Testis (tissue), 3 donors: ENCODE measurements around the gene TEX11. TPM values are rescaled to one million over a fixed set of nuclear protein-coding genes. Genes with fewer than 3 reads are reported as not detected.
"Not testable (repeated sequence)": the region's sequence is repeated elsewhere in the genome, so short reads cannot be mapped to it uniquely, and the experiment has no call there.

Experiments
- DNase-seq: peaks from one replicate; pipeline ENCODE4 v3.0.0-alpha.2; 2019
- H3K27ac ChIP-seq, 2 donors: fragments of 200-600 bp; sonication (generic); one replicate each; pipeline ENCODE4 v1.5.1; 2019
- H3K27me3 ChIP-seq: fragments of 200-600 bp; sonication (generic); one replicate; pipeline ENCODE4 v1.5.1; 2019
- H3K36me3 ChIP-seq: fragments of 200-600 bp; sonication (generic); one replicate; pipeline ENCODE4 v1.5.1; 2017; ENCODE audit warnings: low read depth; ENCODE audit errors: missing control alignments
- H3K4me1 ChIP-seq: fragments of 200-600 bp; sonication (generic); one replicate; pipeline ENCODE4 v1.5.1; 2019
- H3K4me3 ChIP-seq, 2 donors: fragments of 200-600 bp; sonication (generic); one replicate each; pipeline ENCODE4 v1.5.1; 2017 to 2019
- H3K9me3 ChIP-seq: fragments of 200-600 bp; sonication (generic); one replicate; pipeline ENCODE4 v1.5.1; 2017
- CTCF ChIP-seq, 3 experiments: fragments of 450-650 bp in 2 of 3; fragments of 200-600 bp in 1 of 3; sonication (generic) in 1 of 3; IDR thresholded peaks; one replicate each; pipeline ENCODE4 v1.5.1; 2016 to 2019; ENCODE audit warnings: antibody characterized with exemption in 3 of 3, mild to moderate bottlenecking in 2 of 3, moderate library complexity in 1 of 3
- POLR2A ChIP-seq: fragments of 450-650 bp; IDR thresholded peaks from one replicate; pipeline ENCODE4 v1.6.1; 2017; ENCODE audit warnings: antibody characterized with exemption, mild to moderate bottlenecking, moderate library complexity
- WGBS, 2 donors: methylation state at CpG; one replicate each; pipeline ENCODE4 v1.1.5; 2018; 5-methylcytosine and 5-hydroxymethylcytosine counted together
- intact Hi-C: fragments of 100-400 bp; cut with DNase I; formaldehyde crosslinking; loops from one replicate; pipeline ENCODE4 v1.15.1; 2023; ENCODE audit warnings: low total_unique reads
- polyA plus RNA-seq: library from polyadenylated mRNA; stranded (reverse); fragments of 350-450 nt; fragmentation: Illumina TruSeq; extraction: RNeasy Lipid Tissue Mini Kit (QIAGEN cat#74804); gene quantifications from one replicate; pipeline ENCODE4 v1.2.3, GENCODE V29; 2014; ENCODE audit warnings: low read depth, low replicate concordance; ENCODE audit not compliant: insufficient read depth
- total RNA-seq, 2 donors: library from RNA; depleted of rRNA; stranded (reverse); fragments of >200 nt; gene quantifications; one replicate each; pipeline ENCODE4 v1.2.3, GENCODE V29; 2016

Gene TEX11
- total and polyA plus RNA-seq, 3 donors from 2014 or later: 7.1 to 17.0 (median 12.6) TPM

- Histone ChIP-seq H3K4me1 (no peaks in the 10 kb centered on the region), H3K27me3 (no peaks in the 10 kb centered on the region), H3K9me3 (no peaks in the 10 kb centered on the region), H3K4me3 (no peak overlapping the region), H3K27ac (no peak overlapping the region), H3K36me3 (no peaks in the 10 kb centered on the region)
- no peak for DNase-seq
- no peak for TF ChIP-seq POLR2A
- TF ChIP-seq CTCF (IDR thresholded peaks at IDR 0.05): no peak
- WGBS, 2 donors: 77% methylated on average over 5 of the region's 5 CpGs; no CpG with 5 or more reads in 1 of the 2 donors
- intact Hi-C loops: no loop called here
Observed at GRCh38 chrX:70613295-70613694, 295.2 kb downstream of the TEX11 start.

GRCh38 chrX:70605352-70605751 lies 303.2 kb downstream of the TEX11 start:
- intact Hi-C loops: no loop called here
- DNase-seq: no peak
- TF ChIP-seq CTCF (IDR thresholded peaks at IDR 0.05): no peak
- no peak for TF ChIP-seq POLR2A
- Histone ChIP-seq H3K4me1 (no peaks in the 10 kb centered on the region), H3K9me3 (no peaks in the 10 kb centered on the region), H3K27ac (no peak overlapping the region), H3K36me3 (no peaks in the 10 kb centered on the region), H3K4me3 (no peak overlapping the region), H3K27me3 (no peaks in the 10 kb centered on the region)
- 85 to 93% methylated on average over 1 of the region's 1 CpG for WGBS, 2 donors

- H3K36me3 ChIP-seq: no peaks in the 10 kb centered on the region
- TF ChIP-seq CTCF (IDR thresholded peaks at IDR 0.05) (no peak), POLR2A (no peak)
- H3K4me3 ChIP-seq: no peak overlapping the region
- no peaks in the 10 kb centered on the region for H3K27me3 ChIP-seq
- intact Hi-C loops: no loop called here
- no peaks in the 10 kb centered on the region for H3K9me3 ChIP-seq
- H3K27ac ChIP-seq: no peak overlapping the region
- 67 to 78% methylated on average over 1 of the region's 1 CpG for WGBS, 2 donors
- no peaks in the 10 kb centered on the region for H3K4me1 ChIP-seq
- DNase-seq: no peak
Observed at GRCh38 chrX:70592091-70592490, 316.4 kb downstream of the TEX11 start.

GRCh38 chrX:70587158-70587557 lies 321.4 kb downstream of the TEX11 start:
- H3K27ac ChIP-seq, H3K4me1 ChIP-seq, H3K36me3 ChIP-seq, H3K27me3 ChIP-seq, intact Hi-C loops, H3K9me3 ChIP-seq, H3K4me3 ChIP-seq, DNase-seq: not testable (repeated sequence)
- 33 to 47% methylated on average over 1 of the region's 1 CpG for WGBS, 2 donors

GRCh38 chrX:70577442-70577841 lies 331.1 kb downstream of the TEX11 start:
- WGBS, 2 donors: 90 to 94% methylated on average over 4 of the region's 4 CpGs
- H3K36me3 ChIP-seq: no peaks in the 10 kb centered on the region
- TF ChIP-seq CTCF (IDR thresholded peaks at IDR 0.05) (no peak), POLR2A (no peak)

GRCh38 chrX:70569922-70570576 lies 338.5 kb downstream of the TEX11 start:
- H3K4me3 ChIP-seq, H3K27me3 ChIP-seq, DNase-seq, H3K36me3 ChIP-seq, intact Hi-C loops, H3K27ac ChIP-seq, H3K9me3 ChIP-seq, H3K4me1 ChIP-seq: not testable (repeated sequence)
- WGBS, 2 donors: 90 to 95% methylated on average over 10 to 19 of the region's 21 CpGs

More at GRCh38 chrX:70577442-70577841, 331.1 kb downstream of the TEX11 start:
- Histone ChIP-seq H3K27ac (no peak overlapping the region), H3K27me3 (no peaks in the 10 kb centered on the region), H3K4me1 (no peaks in the 10 kb centered on the region), H3K9me3 (no peaks in the 10 kb centered on the region), H3K4me3 (no peak overlapping the region)
- intact Hi-C loops: no loop called here
- no peak for DNase-seq
